ENCODE measurements around the gene NCLN. TPM values are rescaled to one million over a fixed set of nuclear protein-coding genes. Genes with fewer than 3 reads are reported as not detected.
A peak's percentile ranks its signal among the peaks of the same experiment; 100 is the strongest.

NCLN gene
- total RNA-seq, 2 donors from 2014 or later: 48.6 to 68.5 TPM

GRCh38 chr19:3249408-3249807, 63.7 kb downstream of the NCLN start:
- H3K36me3 ChIP-seq: no peaks in the 10 kb centered on the region
- no peaks in the 10 kb centered on the region for H3K27me3 ChIP-seq (replicated peaks; ENCODE audit: insufficient read depth)
- H3K9me3 ChIP-seq: no peaks in the 10 kb centered on the region
- no peaks in the 10 kb centered on the region for H3K4me1 ChIP-seq (replicated peaks)
- no peak overlapping the region for H3K27ac ChIP-seq
- 72% methylated on average over 10 of the region's 10 CpGs for WGBS
- TF ChIP-seq POLR2A (IDR thresholded peaks at IDR 0.05) (no peak), CTCF (IDR thresholded peaks at IDR 0.05) (no peak), POLR2AphosphoS5 (IDR thresholded peaks at IDR 0.05) (no peak)
- intact Hi-C loops (cut with DNase I): no loop called here
- DNase-seq (ENCODE audit: low spot score): no peak
- H3K4me3 ChIP-seq: no peak overlapping the region

GRCh38 chr19:3250675-3251074, 64.9 kb downstream of the NCLN start:
- no peaks in the 10 kb centered on the region for H3K4me1 ChIP-seq (replicated peaks)
- WGBS: 69% methylated on average over 7 of the region's 7 CpGs
- no peaks in the 10 kb centered on the region for H3K27me3 ChIP-seq (replicated peaks; ENCODE audit: insufficient read depth)
- TF ChIP-seq POLR2A (IDR thresholded peaks at IDR 0.05): no peak
- TF ChIP-seq POLR2AphosphoS5 (IDR thresholded peaks at IDR 0.05): no peak
- TF ChIP-seq CTCF (IDR thresholded peaks at IDR 0.05): peak in 2 of 4 experiments; percentile 23 to 34
- H3K36me3 ChIP-seq: no peaks in the 10 kb centered on the region
- no peak overlapping the region for H3K4me3 ChIP-seq
- no peak overlapping the region for H3K27ac ChIP-seq
- intact Hi-C loops (cut with DNase I): no loop called here
- H3K9me3 ChIP-seq: no peaks in the 10 kb centered on the region
- no peak for DNase-seq (ENCODE audit: low spot score)

GRCh38 chr19:3251229-3251628, 65.5 kb downstream of the NCLN start:
- TF ChIP-seq POLR2AphosphoS5 (IDR thresholded peaks at IDR 0.05): no peak
- TF ChIP-seq CTCF (IDR thresholded peaks at IDR 0.05): no peak
- TF ChIP-seq POLR2A (IDR thresholded peaks at IDR 0.05): no peak
- H3K9me3 ChIP-seq: no peaks in the 10 kb centered on the region
- H3K27me3 ChIP-seq (replicated peaks; ENCODE audit: insufficient read depth): no peaks in the 10 kb centered on the region
- intact Hi-C loops (cut with DNase I): no loop called here
- H3K27ac ChIP-seq: no peak overlapping the region
- no peak for DNase-seq (ENCODE audit: low spot score)
- 74% methylated on average over 8 of the region's 8 CpGs for WGBS
- no peaks in the 10 kb centered on the region for H3K36me3 ChIP-seq
- no peak overlapping the region for H3K4me3 ChIP-seq
- no peaks in the 10 kb centered on the region for H3K4me1 ChIP-seq (replicated peaks)

GRCh38 chr19:3252650-3253049, 66.9 kb downstream of the NCLN start:
- Histone ChIP-seq H3K27ac (no peak overlapping the region), H3K36me3 (no peaks in the 10 kb centered on the region), H3K4me3 (no peak overlapping the region), H3K4me1 (replicated peaks) (no peaks in the 10 kb centered on the region), H3K27me3 (replicated peaks; ENCODE audit: insufficient read depth) (no peaks in the 10 kb centered on the region), H3K9me3 (no peaks in the 10 kb centered on the region)
- TF ChIP-seq POLR2A (IDR thresholded peaks at IDR 0.05): no peak
- no peak for TF ChIP-seq CTCF (IDR thresholded peaks at IDR 0.05)
- no peak for TF ChIP-seq POLR2AphosphoS5 (IDR thresholded peaks at IDR 0.05)
- DNase-seq (ENCODE audit: low spot score): no peak
- WGBS: 85% methylated on average over 2 of the region's 2 CpGs
- intact Hi-C loops (cut with DNase I): no loop called here

GRCh38 chr19:3253270-3253669, 67.5 kb downstream of the NCLN start:
- TF ChIP-seq POLR2A (IDR thresholded peaks at IDR 0.05): no peak
- no peak for TF ChIP-seq POLR2AphosphoS5 (IDR thresholded peaks at IDR 0.05)
- no peak for TF ChIP-seq CTCF (IDR thresholded peaks at IDR 0.05)
- H3K4me3 ChIP-seq: no peak overlapping the region
- no peaks in the 10 kb centered on the region for H3K36me3 ChIP-seq
- DNase-seq (ENCODE audit: low spot score): no peak
- WGBS: 73% methylated on average over 3 of the region's 3 CpGs
- intact Hi-C loops (cut with DNase I): no loop called here
- H3K4me1 ChIP-seq (replicated peaks): no peaks in the 10 kb centered on the region
- no peaks in the 10 kb centered on the region for H3K27me3 ChIP-seq (replicated peaks; ENCODE audit: insufficient read depth)
- no peak overlapping the region for H3K27ac ChIP-seq
- H3K9me3 ChIP-seq: no peaks in the 10 kb centered on the region

All from prostate gland (tissue), 2 donors.